Epidermal melanocyte (primary cell): ENCODE data around the gene XYLT2.

ENCODE experiments used
- DNase-seq: peaks from one replicate; pipeline ENCODE4 v3.0.0; 2011; ENCODE audit warnings: low spot score; ENCODE audit not compliant: insufficient read length

XYLT2 gene

GRCh38 chr17:50363217-50364060 lies 17.5 kb downstream of the XYLT2 start:
- DNase-seq: peak; percentile 40

GRCh38 chr17:50364061-50364458 lies 18.1 kb downstream of the XYLT2 start:
- DNase-seq: no peak

GRCh38 chr17:50364715-50365114 lies 18.8 kb downstream of the XYLT2 start:
- no peak for DNase-seq

GRCh38 chr17:50365165-50365564 lies 19.2 kb downstream of the XYLT2 start:
- DNase-seq: no peak

- no peak for DNase-seq
Measured at GRCh38 chr17:50365649-50366393, 19.9 kb downstream of the XYLT2 start.

GRCh38 chr17:50367401-50367800 lies 21.5 kb downstream of the XYLT2 start:
- DNase-seq: no peak

- no peak for DNase-seq
Measured at GRCh38 chr17:50370052-50370451, 24.1 kb downstream of the XYLT2 start.

GRCh38 chr17:50371526-50371925 lies 25.6 kb downstream of the XYLT2 start:
- DNase-seq: no peak

- DNase-seq: no peak
Measured at GRCh38 chr17:50372222-50372757, 26.4 kb downstream of the XYLT2 start.

- peak; percentile 92 for DNase-seq
Measured at GRCh38 chr17:50372758-50373556, 27.0 kb downstream of the XYLT2 start, which contains the start of the genes EME1 and MRPL27. TSS of gene EME1 (plus strand) at chr17:50373229. CDS start at chr17:50375209, 1,980 bp downstream. TSS of gene MRPL27 (minus strand) at chr17:50373184. CDS start at chr17:50373170, 14 bp downstream.

GRCh38 chr17:50373705-50374104 lies 27.8 kb downstream of the XYLT2 start:
- no peak for DNase-seq

GRCh38 chr17:50375858-50376538 lies 30.1 kb downstream of the XYLT2 start:
- no peak for DNase-seq

GRCh38 chr17:50379351-50380132 lies 33.6 kb downstream of the XYLT2 start:
- DNase-seq: no peak

- no peak for DNase-seq
Measured at GRCh38 chr17:50380369-50381259, 34.7 kb downstream of the XYLT2 start.

- no peak for DNase-seq
Measured at GRCh38 chr17:50381260-50381815, 35.4 kb downstream of the XYLT2 start.

GRCh38 chr17:50381920-50382319 lies 36.0 kb downstream of the XYLT2 start:
- DNase-seq: no peak

GRCh38 chr17:50382931-50383330 lies 37.0 kb downstream of the XYLT2 start:
- DNase-seq: no peak

GRCh38 chr17:50386510-50386909 lies 40.6 kb downstream of the XYLT2 start:
- DNase-seq: no peak

GRCh38 chr17:50388728-50389127 lies 42.8 kb downstream of the XYLT2 start:
- no peak for DNase-seq
